H1 (cell line): ENCODE data around the gene SF3B2. TPM values are rescaled to one million over a fixed set of nuclear protein-coding genes. Genes with fewer than 3 reads are reported as not detected.

Experiments
- CTCF ChIA-PET: fragments of 300-600 bp; sonication (Branson Sonifier 250); formaldehyde crosslinking; loops from one replicate; lab custom pipeline; 2021; ENCODE audit not compliant: partially characterized antibody; lab: Charles Lee
- POLR2A ChIA-PET: fragments of 300-600 bp; sonication (Branson Sonifier 250); formaldehyde crosslinking; loops from one replicate; lab custom pipeline; 2021; ENCODE audit warnings: inconsistent platforms; ENCODE audit not compliant: partially characterized antibody; lab: Charles Lee
- DNase-seq, 2 experiments: peaks; one replicate each; pipeline versions ENCODE4 v3.0.0 to v3.0.0-alpha.2; 2010 to 2022; ENCODE audit warnings: low spot score in 2 of 2, low read depth in 1 of 2, mixed read lengths in 1 of 2
- FAIRE-seq: peaks from 2 replicates; lab custom pipeline; 2011; peaks lifted over from hg19 to GRCh38; lab: Jason Lieb, UNC
- H2AFZ ChIP-seq: 2 replicates; pipeline ENCODE4 v1.8.1; 2012; ENCODE audit warnings: low read length, inconsistent platforms
- H2AK5ac ChIP-seq: 2 replicates; pipeline ENCODE4 v1.6.1; 2013; ENCODE audit warnings: low read depth, low read length
- H2BK120ac ChIP-seq: replicated peaks from 2 replicates; pipeline ENCODE3; 2013; ENCODE audit warnings: low read depth, low read length, inconsistent platforms
- H2BK12ac ChIP-seq: 2 replicates; pipeline ENCODE4 v1.6.1; 2013; ENCODE audit warnings: low read depth, low read length
- H2BK15ac ChIP-seq: 2 replicates; pipeline ENCODE4 v1.6.1; 2013; ENCODE audit warnings: low read length
- H2BK20ac ChIP-seq: 2 replicates; pipeline ENCODE4 v1.6.1; 2013; ENCODE audit warnings: low read length
- H2BK5ac ChIP-seq: 2 replicates; pipeline ENCODE4 v1.6.1; 2013; ENCODE audit warnings: low read depth, low read length
- H3K14ac ChIP-seq: 2 replicates; pipeline ENCODE4 v1.6.1; 2013; ENCODE audit warnings: inconsistent platforms; ENCODE audit not compliant: insufficient read length
- H3K18ac ChIP-seq: 2 replicates; pipeline ENCODE4 v1.6.1; 2013; ENCODE audit warnings: low read length; ENCODE audit errors: extremely low read depth
- H3K23ac ChIP-seq: 2 replicates; pipeline ENCODE4 v1.6.1; 2013; ENCODE audit warnings: inconsistent platforms; ENCODE audit not compliant: insufficient read length
- H3K23me2 ChIP-seq: 2 replicates; pipeline ENCODE4 v1.6.1; 2013; ENCODE audit warnings: low read depth, low read length
- H3K27ac ChIP-seq: 2 replicates; pipeline ENCODE4 v1.6.1; 2011; ENCODE audit warnings: low read depth, low read length, inconsistent platforms
- H3K27me3 ChIP-seq, 4 experiments: replicated peaks in 1 of 4; 1 replicate in 1 of 4; 2 replicates in 3 of 4; pipeline versions ENCODE4 v1.6.1 to v1.8.1; 2011 to 2013; ENCODE audit warnings: low read length in 3 of 4, mild to moderate bottlenecking in 3 of 4, inconsistent platforms in 2 of 4, mixed read lengths in 2 of 4, moderate library complexity in 1 of 4; ENCODE audit not compliant: control insufficient read depth in 3 of 4, insufficient read depth in 3 of 4; ENCODE audit errors: extremely low read depth in 1 of 4
- H3K36me3 ChIP-seq, 4 experiments: 2 replicates each; pipeline versions ENCODE4 v1.6.1 to v1.8.1; 2011 to 2013; ENCODE audit warnings: mild to moderate bottlenecking in 4 of 4, low read length in 3 of 4, moderate library complexity in 2 of 4, control low read depth in 1 of 4, inconsistent platforms in 1 of 4; ENCODE audit not compliant: insufficient read depth in 4 of 4, control insufficient read depth in 2 of 4
- H3K4ac ChIP-seq: replicated peaks from 2 replicates; pipeline ENCODE3; 2013; ENCODE audit warnings: low read length, low read depth, mixed read lengths, inconsistent platforms; ENCODE audit not compliant: insufficient read length
- H3K4me1 ChIP-seq, 4 experiments: replicated peaks in 1 of 4; 1 replicate in 1 of 4; 2 replicates in 3 of 4; pipeline versions ENCODE4 v1.6.1 to v1.8.1; 2011 to 2013; ENCODE audit warnings: low read length in 3 of 4, inconsistent platforms in 2 of 4, mixed read lengths in 1 of 4; ENCODE audit not compliant: insufficient read depth in 4 of 4, control insufficient read depth in 3 of 4
- H3K4me2 ChIP-seq, 2 experiments: 2 replicates each; pipeline versions ENCODE4 v1.6.1 to v1.8.1; 2011 to 2013; ENCODE audit warnings: low read depth in 2 of 2, low read length in 2 of 2, control low read depth in 1 of 2, inconsistent platforms in 1 of 2, mild to moderate bottlenecking in 1 of 2; ENCODE audit not compliant: insufficient read depth in 1 of 2
- H3K4me3 ChIP-seq, 4 experiments: fragments of 200-600, 300-600 bp in 1 of 4; sonication (generic), shearing (Covaris generic), sonication (Bioruptor Twin) in 1 of 4; 2 replicates each; pipeline versions ENCODE4 v1.5.1 to v1.8.1; 2011 to 2016; ENCODE audit warnings: low read length in 4 of 4, low read depth in 3 of 4, control low read depth in 2 of 4, inconsistent platforms in 2 of 4, mild to moderate bottlenecking in 2 of 4, mixed read lengths in 1 of 4, moderate library complexity in 1 of 4; ENCODE audit not compliant: insufficient read depth in 2 of 4; ENCODE audit errors: extremely low read depth in 1 of 4
- H3K56ac ChIP-seq: replicated peaks from 2 replicates; pipeline ENCODE3; 2013; ENCODE audit warnings: low read depth, mild to moderate bottlenecking, mixed read lengths, low read length, inconsistent platforms; ENCODE audit not compliant: insufficient read length
- H3K79me1 ChIP-seq: 2 replicates; pipeline ENCODE4 v1.6.1; 2013; ENCODE audit warnings: low read depth, low read length, control low read depth
- H3K79me2 ChIP-seq, 2 experiments: 2 replicates each; pipeline versions ENCODE4 v1.6.1 to v1.8.1; 2012 to 2013; ENCODE audit warnings: low read length in 2 of 2, mild to moderate bottlenecking in 2 of 2, inconsistent platforms in 1 of 2; ENCODE audit not compliant: insufficient read depth in 2 of 2, control insufficient read depth in 1 of 2
- H3K9ac ChIP-seq, 4 experiments: replicated peaks in 1 of 4; 1 replicate in 1 of 4; 2 replicates in 3 of 4; pipeline versions ENCODE4 v1.6.1 to v1.8.1; 2011 to 2013; ENCODE audit warnings: low read depth in 3 of 4, low read length in 3 of 4, control low read depth in 2 of 4, mild to moderate bottlenecking in 2 of 4, moderate library complexity in 2 of 4, inconsistent platforms in 1 of 4; ENCODE audit errors: extremely low read depth in 1 of 4
- H3K9me3 ChIP-seq, 2 experiments: 2 replicates each; pipeline versions ENCODE4 v1.6.1 to v1.8.1; 2012 to 2013; ENCODE audit warnings: mild to moderate bottlenecking in 2 of 2, moderate library complexity in 2 of 2, control low read depth in 1 of 2, inconsistent platforms in 1 of 2, low read depth in 1 of 2, low read length in 1 of 2, mixed read lengths in 1 of 2; ENCODE audit not compliant: insufficient read depth in 2 of 2
- H4K20me1 ChIP-seq, 2 experiments: replicated peaks in 1 of 2; 2 replicates each; pipeline versions ENCODE3 to v1.8.1; 2011 to 2013; ENCODE audit warnings: inconsistent platforms in 2 of 2, low read length in 2 of 2, mild to moderate bottlenecking in 1 of 2; ENCODE audit not compliant: insufficient read depth in 2 of 2, control insufficient read depth in 1 of 2
- H4K5ac ChIP-seq: 2 replicates; pipeline ENCODE4 v1.6.1; 2013; ENCODE audit warnings: low read length, low read depth, mixed read lengths, inconsistent platforms; ENCODE audit not compliant: insufficient read length
- H4K8ac ChIP-seq: 2 replicates; pipeline ENCODE4 v1.8.0; 2013; ENCODE audit warnings: mild to moderate bottlenecking, moderate library complexity, low read length, inconsistent platforms; ENCODE audit not compliant: insufficient read depth; ENCODE audit errors: extremely low read depth
- H4K91ac ChIP-seq: replicated peaks from 2 replicates; pipeline ENCODE3; 2013; ENCODE audit warnings: low read length, mixed read lengths, inconsistent platforms; ENCODE audit not compliant: insufficient read length
- BACH1 ChIP-seq: IDR thresholded peaks from 2 replicates; pipeline ENCODE4 v1.6.1; 2012; ENCODE audit warnings: low read length, improper control_type of control experiment
- CTBP2 ChIP-seq: IDR thresholded peaks from 2 replicates; pipeline ENCODE4 v1.7.0; 2011; ENCODE audit warnings: borderline replicate concordance, mild to moderate bottlenecking, moderate library complexity, mixed read lengths, low read length; ENCODE audit not compliant: insufficient read depth, insufficient read length
- POLR2A ChIP-seq, 2 experiments: IDR thresholded peaks; 1 replicate in 1 of 2; 2 replicates in 1 of 2; pipeline ENCODE4 v1.6.1; 2011; ENCODE audit warnings: low read depth in 2 of 2, low read length in 2 of 2, mild to moderate bottlenecking in 2 of 2; ENCODE audit errors: control extremely low read depth in 1 of 2
- WGBS, 2 experiments: shearing (Covaris generic) in 1 of 2; methylation state at CpG; one replicate each; pipeline versions ENCODE4 v1.1.6 to v1.1.7; 2013 to 2015; ENCODE audit warnings: low lambda C conversion rate in 2 of 2, mixed read lengths in 2 of 2, inconsistent platforms in 1 of 2, low coverage in 1 of 2, missing lambda C conversion rate in 1 of 2; ENCODE audit not compliant: insufficient replicate concordance in 2 of 2, insufficient coverage in 1 of 2, insufficient read length in 1 of 2; ENCODE audit errors: extremely low coverage in 1 of 2, missing lambda C conversion rate in 1 of 2; 5-methylcytosine and 5-hydroxymethylcytosine counted together
- polyA plus RNA-seq, 7 experiments: library from polyadenylated mRNA; depleted of rRNA in 3 of 7; stranded (reverse) in 5 of 7; unstranded in 2 of 7; fragments of >200 nt in 5 of 7; fragments of 200-250 nt in 2 of 7; gene quantifications; 1 replicate in 5 of 7; 2 replicates in 1 of 7; 4 replicates in 1 of 7; pipeline versions ENCODE4 v1.2.1 to v1.2.3, GENCODE V29; 2011 to 2013; ENCODE audit warnings: missing spikeins in 2 of 7, mixed read lengths in 2 of 7
- total RNA-seq: library from RNA; stranded (reverse); fragmentation: NEBNext Ultra II Directional; extraction: Animal tissue kit (Norgen Biotek cat#: 25700); gene quantifications from 2 replicates; pipeline ENCODE4 v1.2.1, GENCODE V29; 2021
- TF ChIP-seq, protein P1 (sequence below): IDR thresholded peaks from 2 replicates; pipeline ENCODE4 v1.6.1; 2012; ENCODE audit warnings: inconsistent platforms

The SF3B2 gene
- total and polyA plus RNA-seq, 2 of the 8 experiments (the other 6 are each of a cell fraction or from before 2014, with no cell fraction given) = 182 to 237 TPM

DNA sequence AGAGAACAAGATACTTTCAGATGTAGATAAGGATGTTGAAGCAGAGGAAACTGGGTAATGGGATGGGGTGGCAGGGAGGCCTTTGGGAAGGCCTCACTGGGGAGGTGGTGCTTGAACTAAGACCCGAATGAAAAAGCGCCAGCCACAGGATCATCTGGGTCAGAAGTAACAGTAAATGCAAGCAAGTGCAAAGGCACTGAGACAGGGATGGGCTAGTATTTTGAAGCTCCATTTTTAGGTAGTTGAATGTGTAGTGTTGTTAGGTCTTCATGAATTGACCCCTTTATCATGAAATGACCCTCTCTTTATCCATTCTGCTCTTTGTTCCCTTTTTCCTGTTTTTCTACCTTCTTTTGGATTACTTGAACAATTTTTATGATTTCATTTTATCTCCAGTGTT is 11.7 kb downstream of the SF3B2 start:
- H3K23me2 ChIP-seq = no peaks in the 10 kb centered on the region
- H2BK12ac ChIP-seq = no peak overlapping the region
- H2BK120ac ChIP-seq = no peak overlapping the region
- no peak overlapping the region for H4K91ac ChIP-seq
- peaks cover 47 to 91% (median 78%) of the 10 kb centered on the region in 4 experiments for H3K36me3 ChIP-seq
- POLR2A ChIA-PET = interaction anchor here (9.7 kb wide), 1 partner anchor 8 kb away, joined by 150 read pairs; the partner anchor contains the start of genes GAL3ST3 and SF3B2
- WGBS, 2 experiments = 92% methylated on average over 2 of the region's 2 CpGs; no CpG with 5 or more reads in 1 of the 2 experiments
- peaks cover 0 to 2% (median under 1%) of the 10 kb centered on the region in 4 experiments; a peak in 3 of 7 replicates for H3K4me1 ChIP-seq
- no peak overlapping the region for H3K56ac ChIP-seq
- 0 out of 2 replicates have a peak overlapping the region, but pooled peaks have one; percentile 48 for H4K8ac ChIP-seq
- H3K79me1 ChIP-seq = no peaks in the 10 kb centered on the region; the same call in 1 of the 2 replicates
- H3K18ac ChIP-seq = no peak overlapping the region
- no peak overlapping the region for H3K4ac ChIP-seq
- no peak overlapping the region for H3K9ac ChIP-seq
- H4K20me1 ChIP-seq = peaks cover 0 to 20% of the 10 kb centered on the region in 2 experiments
- H3K23ac ChIP-seq = no peak overlapping the region
- CTCF ChIA-PET = interaction anchor here (2.6 to 8.8 kb wide), 2 partner anchors 9 to 19 kb away, joined by 9 to 144 read pairs; partner anchors contain the start of genes GAL3ST3 and SF3B2
- no peak overlapping the region for H2BK20ac ChIP-seq
- FAIRE-seq (no peak), DNase-seq (no peak)
- H3K9me3 ChIP-seq = no peaks in the 10 kb centered on the region
- H3K4me2 ChIP-seq = no peak overlapping the region
- H3K4me3 ChIP-seq = no peak overlapping the region
- H2BK5ac ChIP-seq = no peak overlapping the region
- H3K14ac ChIP-seq = no peak overlapping the region
- no peak overlapping the region for H4K5ac ChIP-seq
- H3K27ac ChIP-seq = no peak overlapping the region
- no peak overlapping the region for H2AFZ ChIP-seq
- H3K27me3 ChIP-seq = no peaks in the 10 kb centered on the region
- no peak overlapping the region for H2BK15ac ChIP-seq
- no peaks in the 10 kb centered on the region for H3K79me2 ChIP-seq
- no peak overlapping the region for H2AK5ac ChIP-seq
- TF ChIP-seq BACH1 (no peak), POLR2A (IDR thresholded peaks at IDR 0.05; ENCODE audit: control extremely low read depth in 1 of 2, low read depth in 2 of 2, low read length in 2 of 2) (no peak), CTBP2 (no peak)
- TF ChIP-seq, protein P1, sequence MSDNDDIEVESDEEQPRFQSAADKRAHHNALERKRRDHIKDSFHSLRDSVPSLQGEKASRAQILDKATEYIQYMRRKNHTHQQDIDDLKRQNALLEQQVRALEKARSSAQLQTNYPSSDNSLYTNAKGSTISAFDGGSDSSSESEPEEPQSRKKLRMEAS = no peak
